H1 (cell line): ENCODE results near the gene DPYSL4. TPM values are rescaled to one million over a fixed set of nuclear protein-coding genes. Genes with fewer than 3 reads are reported as not detected.

Experiments
- CTCF ChIA-PET: fragments of 300-600 bp; sonication (Branson Sonifier 250); formaldehyde crosslinking; loops from one replicate; lab custom pipeline; 2021; ENCODE audit not compliant: partially characterized antibody; lab: Charles Lee
- POLR2A ChIA-PET: fragments of 300-600 bp; sonication (Branson Sonifier 250); formaldehyde crosslinking; loops from one replicate; lab custom pipeline; 2021; ENCODE audit warnings: inconsistent platforms; ENCODE audit not compliant: partially characterized antibody; lab: Charles Lee
- DNase-seq, 2 experiments: peaks; one replicate each; pipeline versions ENCODE4 v3.0.0 to v3.0.0-alpha.2; 2010 to 2022; ENCODE audit warnings: low spot score in 2 of 2, low read depth in 1 of 2, mixed read lengths in 1 of 2
- FAIRE-seq: peaks from 2 replicates; lab custom pipeline; 2011; peaks lifted over from hg19 to GRCh38; lab: Jason Lieb, UNC
- H2AFZ ChIP-seq: 2 replicates; pipeline ENCODE4 v1.8.1; 2012; ENCODE audit warnings: low read length, inconsistent platforms
- H2AK5ac ChIP-seq: 2 replicates; pipeline ENCODE4 v1.6.1; 2013; ENCODE audit warnings: low read depth, low read length
- H2BK120ac ChIP-seq: replicated peaks from 2 replicates; pipeline ENCODE3; 2013; ENCODE audit warnings: low read depth, low read length, inconsistent platforms
- H2BK12ac ChIP-seq: 2 replicates; pipeline ENCODE4 v1.6.1; 2013; ENCODE audit warnings: low read depth, low read length
- H2BK15ac ChIP-seq: 2 replicates; pipeline ENCODE4 v1.6.1; 2013; ENCODE audit warnings: low read length
- H2BK20ac ChIP-seq: 2 replicates; pipeline ENCODE4 v1.6.1; 2013; ENCODE audit warnings: low read length
- H2BK5ac ChIP-seq: 2 replicates; pipeline ENCODE4 v1.6.1; 2013; ENCODE audit warnings: low read depth, low read length
- H3K14ac ChIP-seq: 2 replicates; pipeline ENCODE4 v1.6.1; 2013; ENCODE audit warnings: inconsistent platforms; ENCODE audit not compliant: insufficient read length
- H3K18ac ChIP-seq: 2 replicates; pipeline ENCODE4 v1.6.1; 2013; ENCODE audit warnings: low read length; ENCODE audit errors: extremely low read depth
- H3K23ac ChIP-seq: 2 replicates; pipeline ENCODE4 v1.6.1; 2013; ENCODE audit warnings: inconsistent platforms; ENCODE audit not compliant: insufficient read length
- H3K23me2 ChIP-seq: 2 replicates; pipeline ENCODE4 v1.6.1; 2013; ENCODE audit warnings: low read depth, low read length
- H3K27ac ChIP-seq: 2 replicates; pipeline ENCODE4 v1.6.1; 2011; ENCODE audit warnings: low read depth, low read length, inconsistent platforms
- H3K27me3 ChIP-seq, 4 experiments: replicated peaks in 1 of 4; 1 replicate in 1 of 4; 2 replicates in 3 of 4; pipeline versions ENCODE4 v1.6.1 to v1.8.1; 2011 to 2013; ENCODE audit warnings: low read length in 3 of 4, mild to moderate bottlenecking in 3 of 4, inconsistent platforms in 2 of 4, mixed read lengths in 2 of 4, moderate library complexity in 1 of 4; ENCODE audit not compliant: control insufficient read depth in 3 of 4, insufficient read depth in 3 of 4; ENCODE audit errors: extremely low read depth in 1 of 4
- H3K36me3 ChIP-seq, 4 experiments: 2 replicates each; pipeline versions ENCODE4 v1.6.1 to v1.8.1; 2011 to 2013; ENCODE audit warnings: mild to moderate bottlenecking in 4 of 4, low read length in 3 of 4, moderate library complexity in 2 of 4, control low read depth in 1 of 4, inconsistent platforms in 1 of 4; ENCODE audit not compliant: insufficient read depth in 4 of 4, control insufficient read depth in 2 of 4
- H3K4ac ChIP-seq: replicated peaks from 2 replicates; pipeline ENCODE3; 2013; ENCODE audit warnings: low read length, low read depth, mixed read lengths, inconsistent platforms; ENCODE audit not compliant: insufficient read length
- H3K4me1 ChIP-seq, 4 experiments: replicated peaks in 1 of 4; 1 replicate in 1 of 4; 2 replicates in 3 of 4; pipeline versions ENCODE4 v1.6.1 to v1.8.1; 2011 to 2013; ENCODE audit warnings: low read length in 3 of 4, inconsistent platforms in 2 of 4, mixed read lengths in 1 of 4; ENCODE audit not compliant: insufficient read depth in 4 of 4, control insufficient read depth in 3 of 4
- H3K4me2 ChIP-seq, 2 experiments: 2 replicates each; pipeline versions ENCODE4 v1.6.1 to v1.8.1; 2011 to 2013; ENCODE audit warnings: low read depth in 2 of 2, low read length in 2 of 2, control low read depth in 1 of 2, inconsistent platforms in 1 of 2, mild to moderate bottlenecking in 1 of 2; ENCODE audit not compliant: insufficient read depth in 1 of 2
- H3K4me3 ChIP-seq, 4 experiments: fragments of 200-600, 300-600 bp in 1 of 4; sonication (generic), shearing (Covaris generic), sonication (Bioruptor Twin) in 1 of 4; 2 replicates each; pipeline versions ENCODE4 v1.5.1 to v1.8.1; 2011 to 2016; ENCODE audit warnings: low read length in 4 of 4, low read depth in 3 of 4, control low read depth in 2 of 4, inconsistent platforms in 2 of 4, mild to moderate bottlenecking in 2 of 4, mixed read lengths in 1 of 4, moderate library complexity in 1 of 4; ENCODE audit not compliant: insufficient read depth in 2 of 4; ENCODE audit errors: extremely low read depth in 1 of 4
- H3K56ac ChIP-seq: replicated peaks from 2 replicates; pipeline ENCODE3; 2013; ENCODE audit warnings: low read depth, mild to moderate bottlenecking, mixed read lengths, low read length, inconsistent platforms; ENCODE audit not compliant: insufficient read length
- H3K79me1 ChIP-seq: 2 replicates; pipeline ENCODE4 v1.6.1; 2013; ENCODE audit warnings: low read depth, low read length, control low read depth
- H3K79me2 ChIP-seq, 2 experiments: 2 replicates each; pipeline versions ENCODE4 v1.6.1 to v1.8.1; 2012 to 2013; ENCODE audit warnings: low read length in 2 of 2, mild to moderate bottlenecking in 2 of 2, inconsistent platforms in 1 of 2; ENCODE audit not compliant: insufficient read depth in 2 of 2, control insufficient read depth in 1 of 2
- H3K9ac ChIP-seq, 4 experiments: replicated peaks in 1 of 4; 1 replicate in 1 of 4; 2 replicates in 3 of 4; pipeline versions ENCODE4 v1.6.1 to v1.8.1; 2011 to 2013; ENCODE audit warnings: low read depth in 3 of 4, low read length in 3 of 4, control low read depth in 2 of 4, mild to moderate bottlenecking in 2 of 4, moderate library complexity in 2 of 4, inconsistent platforms in 1 of 4; ENCODE audit errors: extremely low read depth in 1 of 4
- H3K9me3 ChIP-seq, 2 experiments: 2 replicates each; pipeline versions ENCODE4 v1.6.1 to v1.8.1; 2012 to 2013; ENCODE audit warnings: mild to moderate bottlenecking in 2 of 2, moderate library complexity in 2 of 2, control low read depth in 1 of 2, inconsistent platforms in 1 of 2, low read depth in 1 of 2, low read length in 1 of 2, mixed read lengths in 1 of 2; ENCODE audit not compliant: insufficient read depth in 2 of 2
- H4K20me1 ChIP-seq, 2 experiments: replicated peaks in 1 of 2; 2 replicates each; pipeline versions ENCODE3 to v1.8.1; 2011 to 2013; ENCODE audit warnings: inconsistent platforms in 2 of 2, low read length in 2 of 2, mild to moderate bottlenecking in 1 of 2; ENCODE audit not compliant: insufficient read depth in 2 of 2, control insufficient read depth in 1 of 2
- H4K5ac ChIP-seq: 2 replicates; pipeline ENCODE4 v1.6.1; 2013; ENCODE audit warnings: low read length, low read depth, mixed read lengths, inconsistent platforms; ENCODE audit not compliant: insufficient read length
- H4K8ac ChIP-seq: 2 replicates; pipeline ENCODE4 v1.8.0; 2013; ENCODE audit warnings: mild to moderate bottlenecking, moderate library complexity, low read length, inconsistent platforms; ENCODE audit not compliant: insufficient read depth; ENCODE audit errors: extremely low read depth
- H4K91ac ChIP-seq: replicated peaks from 2 replicates; pipeline ENCODE3; 2013; ENCODE audit warnings: low read length, mixed read lengths, inconsistent platforms; ENCODE audit not compliant: insufficient read length
- WGBS, 2 experiments: shearing (Covaris generic) in 1 of 2; methylation state at CpG; one replicate each; pipeline versions ENCODE4 v1.1.6 to v1.1.7; 2013 to 2015; ENCODE audit warnings: low lambda C conversion rate in 2 of 2, mixed read lengths in 2 of 2, inconsistent platforms in 1 of 2, low coverage in 1 of 2, missing lambda C conversion rate in 1 of 2; ENCODE audit not compliant: insufficient replicate concordance in 2 of 2, insufficient coverage in 1 of 2, insufficient read length in 1 of 2; ENCODE audit errors: extremely low coverage in 1 of 2, missing lambda C conversion rate in 1 of 2; 5-methylcytosine and 5-hydroxymethylcytosine counted together
- polyA plus RNA-seq, 7 experiments: library from polyadenylated mRNA; depleted of rRNA in 3 of 7; stranded (reverse) in 5 of 7; unstranded in 2 of 7; fragments of >200 nt in 5 of 7; fragments of 200-250 nt in 2 of 7; gene quantifications; 1 replicate in 5 of 7; 2 replicates in 1 of 7; 4 replicates in 1 of 7; pipeline versions ENCODE4 v1.2.1 to v1.2.3, GENCODE V29; 2011 to 2013; ENCODE audit warnings: missing spikeins in 2 of 7, mixed read lengths in 2 of 7
- total RNA-seq: library from RNA; stranded (reverse); fragmentation: NEBNext Ultra II Directional; extraction: Animal tissue kit (Norgen Biotek cat#: 25700); gene quantifications from 2 replicates; pipeline ENCODE4 v1.2.1, GENCODE V29; 2021

The DPYSL4 gene
- total and polyA plus RNA-seq, 2 of the 8 experiments (the other 6 are each of a cell fraction or from before 2014, with no cell fraction given) = 12.9 to 15.2 TPM

DNA sequence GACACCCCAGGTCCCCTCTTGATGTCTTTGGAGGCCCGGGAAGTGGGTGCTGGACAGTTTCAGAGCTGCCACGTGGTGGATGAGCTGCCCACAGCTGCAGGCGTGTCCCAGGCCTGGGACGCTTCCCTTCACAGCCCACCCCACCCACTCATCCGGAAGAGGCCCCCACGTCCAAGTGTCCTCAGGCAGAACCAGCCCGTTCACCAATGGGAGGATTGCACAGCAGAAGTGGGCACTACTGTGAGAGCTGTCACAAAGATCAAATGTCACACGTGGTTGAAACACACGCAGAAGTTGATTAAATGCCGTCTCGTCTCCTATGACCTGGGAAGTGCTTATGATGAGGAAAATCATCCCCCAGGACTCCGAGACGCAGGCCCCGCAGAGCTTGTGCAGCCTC lies 68.1 kb downstream of the DPYSL4 start:
- Histone ChIP-seq H3K4me3 (no peak overlapping the region), H3K18ac (no peak overlapping the region), H2BK12ac (no peak overlapping the region), H3K27me3 (no peaks in the 10 kb centered on the region), H4K5ac (no peak overlapping the region), H3K9me3 (no peaks in the 10 kb centered on the region), H3K23ac (no peak overlapping the region), H3K9ac (no peak overlapping the region), H3K4me2 (no peak overlapping the region), H3K4me1 (peaks cover 0 to 6% (median 1%) of the 10 kb centered on the region in 4 experiments; a peak in 4 of 7 replicates), H2AFZ (no peak overlapping the region), H4K91ac (no peak overlapping the region), H3K79me1 (no peaks in the 10 kb centered on the region), H3K4ac (no peak overlapping the region), H2BK15ac (no peak overlapping the region), H2BK120ac (no peak overlapping the region), H3K36me3 (no peaks in the 10 kb centered on the region), H4K20me1 (peaks cover 0 to 1% of the 10 kb centered on the region in 2 experiments), H2BK5ac (no peak overlapping the region), H3K23me2 (no peaks in the 10 kb centered on the region), H3K79me2 (no peaks in the 10 kb centered on the region), H3K27ac (no peak overlapping the region), H3K56ac (no peak overlapping the region), H2AK5ac (no peak overlapping the region), H3K14ac (no peak overlapping the region), H4K8ac (no peak overlapping the region), H2BK20ac (no peak overlapping the region)
- ChIA-PET CTCF (interaction anchor here (0.6 to 2.1 kb wide), 5 partner anchors 21 to 221 kb away, joined by 3 to 5 read pairs (median 4); no protein-coding TSS in a partner anchor), POLR2A (no interaction called here)
- 90% methylated on average over 13 of the region's 14 CpGs; no CpG with 5 or more reads in 1 of the 2 experiments for WGBS, 2 experiments
- DNase-seq (no peak), FAIRE-seq (no peak)
